HCT116 (cell line): ENCODE results near the gene ZNF274.

Experiments
- CEBPB ChIP-seq: IDR thresholded peaks from 2 replicates; pipeline ENCODE4 v1.6.1; 2012; ENCODE audit warnings: low read depth
- ELF1 ChIP-seq: IDR thresholded peaks from 2 replicates; pipeline ENCODE4 v1.6.1; 2012; ENCODE audit warnings: low read depth, borderline replicate concordance
- EZH2phosphoT487 ChIP-seq: fragments of 200-600 bp; IDR thresholded peaks from 2 replicates; pipeline ENCODE4 v1.6.1; 2018; ENCODE audit warnings: antibody characterized with exemption, borderline replicate concordance
- FOSL1 ChIP-seq: IDR thresholded peaks from 2 replicates; pipeline ENCODE4 v1.6.1; 2012; ENCODE audit warnings: low read depth
- POLR2A ChIP-seq: IDR thresholded peaks from 2 replicates; pipeline ENCODE4 v1.7.0; 2011; ENCODE audit warnings: borderline replicate concordance; ENCODE audit not compliant: insufficient read depth, insufficient read length; ENCODE audit errors: extremely low read depth
- POLR2AphosphoS5 ChIP-seq: IDR thresholded peaks from 2 replicates; pipeline ENCODE4 v1.6.1; 2011; ENCODE audit warnings: mild to moderate bottlenecking, low read depth, low read length, moderate library complexity
- SIN3A ChIP-seq: IDR thresholded peaks from 2 replicates; pipeline ENCODE4 v1.6.1; 2012; ENCODE audit warnings: low read depth
- SP1 ChIP-seq: IDR thresholded peaks from 2 replicates; pipeline ENCODE4 v1.6.1; 2012; ENCODE audit warnings: low read depth
- SRF ChIP-seq: IDR thresholded peaks from 2 replicates; pipeline ENCODE4 v1.6.1; 2012; ENCODE audit warnings: low read depth
- TCF7L2 ChIP-seq: IDR thresholded peaks from 2 replicates; pipeline ENCODE4 v1.7.0; 2011; ENCODE audit warnings: borderline replicate concordance, inconsistent platforms; ENCODE audit not compliant: insufficient read depth, insufficient read length; ENCODE audit errors: extremely low read depth
- YY1 ChIP-seq: IDR thresholded peaks from 2 replicates; pipeline ENCODE4 v1.6.1; 2011; ENCODE audit warnings: low read length, low read depth, moderate library complexity, mild to moderate bottlenecking; ENCODE audit not compliant: insufficient replicate concordance; ENCODE audit errors: extremely low read depth
- TF ChIP-seq, protein P1 (sequence below), 3 experiments: fragments of 200-600 bp in 1 of 3; sonication (generic) in 1 of 3; IDR thresholded peaks in 2 of 3; conservative IDR thresholded peaks in 1 of 3; 2 replicates each; pipeline ENCODE4 v1.5.1; 2012 to 2017; ENCODE audit warnings: low read depth in 2 of 3, low read length in 2 of 3, antibody characterized with exemption in 1 of 3, borderline replicate concordance in 1 of 3, control low read depth in 1 of 3, mild to moderate bottlenecking in 1 of 3, mixed read lengths in 1 of 3, mixed run types in 1 of 3, moderate library complexity in 1 of 3; ENCODE audit not compliant: insufficient read depth in 1 of 3
- TF ChIP-seq, protein P2 (sequence below): IDR thresholded peaks from 2 replicates; pipeline ENCODE4 v1.6.1; 2011; ENCODE audit warnings: mild to moderate bottlenecking, low read length, moderate library complexity; ENCODE audit not compliant: insufficient replicate concordance; ENCODE audit errors: extremely low read depth

DNA sequence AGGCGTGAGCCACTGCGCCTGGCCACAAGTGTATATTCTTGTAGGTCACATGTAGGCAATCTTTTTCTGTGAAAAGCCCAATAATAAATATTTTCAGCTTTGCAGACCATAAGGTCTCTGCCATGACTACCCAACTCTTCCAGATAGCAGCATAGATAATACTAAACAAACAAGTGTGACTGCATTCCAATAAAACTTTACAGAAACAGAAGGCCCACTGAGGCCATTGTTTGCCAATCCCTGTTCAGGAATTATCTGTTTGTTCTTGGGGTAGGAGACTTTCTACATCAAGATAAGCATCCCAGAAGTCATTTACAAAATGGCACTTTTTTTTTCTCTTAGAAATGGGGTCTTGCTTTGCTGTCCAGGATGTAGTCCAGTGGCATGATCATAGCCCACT lies 29.5 kb upstream of the ZNF274 start:
- TF ChIP-seq, protein P1, sequence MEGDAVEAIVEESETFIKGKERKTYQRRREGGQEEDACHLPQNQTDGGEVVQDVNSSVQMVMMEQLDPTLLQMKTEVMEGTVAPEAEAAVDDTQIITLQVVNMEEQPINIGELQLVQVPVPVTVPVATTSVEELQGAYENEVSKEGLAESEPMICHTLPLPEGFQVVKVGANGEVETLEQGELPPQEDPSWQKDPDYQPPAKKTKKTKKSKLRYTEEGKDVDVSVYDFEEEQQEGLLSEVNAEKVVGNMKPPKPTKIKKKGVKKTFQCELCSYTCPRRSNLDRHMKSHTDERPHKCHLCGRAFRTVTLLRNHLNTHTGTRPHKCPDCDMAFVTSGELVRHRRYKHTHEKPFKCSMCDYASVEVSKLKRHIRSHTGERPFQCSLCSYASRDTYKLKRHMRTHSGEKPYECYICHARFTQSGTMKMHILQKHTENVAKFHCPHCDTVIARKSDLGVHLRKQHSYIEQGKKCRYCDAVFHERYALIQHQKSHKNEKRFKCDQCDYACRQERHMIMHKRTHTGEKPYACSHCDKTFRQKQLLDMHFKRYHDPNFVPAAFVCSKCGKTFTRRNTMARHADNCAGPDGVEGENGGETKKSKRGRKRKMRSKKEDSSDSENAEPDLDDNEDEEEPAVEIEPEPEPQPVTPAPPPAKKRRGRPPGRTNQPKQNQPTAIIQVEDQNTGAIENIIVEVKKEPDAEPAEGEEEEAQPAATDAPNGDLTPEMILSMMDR (IDR thresholded peaks at IDR 0.05 in 2 of 3, conservative IDR thresholded peaks at IDR 0.05 in 1 of 3; ENCODE audit: borderline replicate concordance in 1 of 3, insufficient read depth in 1 of 3, low read depth in 2 of 3, low read length in 2 of 3), result no peak
- TF ChIP-seq SRF, result no peak
- TF ChIP-seq POLR2AphosphoS5, result no peak
- TF ChIP-seq ELF1, result no peak
- TF ChIP-seq EZH2phosphoT487, result no peak
- TF ChIP-seq YY1, result no peak
- no peak for TF ChIP-seq SIN3A
- TF ChIP-seq CEBPB, result no peak
- TF ChIP-seq POLR2A, result no peak
- TF ChIP-seq FOSL1, result no peak
- TF ChIP-seq SP1, result no peak
- TF ChIP-seq, protein P2, sequence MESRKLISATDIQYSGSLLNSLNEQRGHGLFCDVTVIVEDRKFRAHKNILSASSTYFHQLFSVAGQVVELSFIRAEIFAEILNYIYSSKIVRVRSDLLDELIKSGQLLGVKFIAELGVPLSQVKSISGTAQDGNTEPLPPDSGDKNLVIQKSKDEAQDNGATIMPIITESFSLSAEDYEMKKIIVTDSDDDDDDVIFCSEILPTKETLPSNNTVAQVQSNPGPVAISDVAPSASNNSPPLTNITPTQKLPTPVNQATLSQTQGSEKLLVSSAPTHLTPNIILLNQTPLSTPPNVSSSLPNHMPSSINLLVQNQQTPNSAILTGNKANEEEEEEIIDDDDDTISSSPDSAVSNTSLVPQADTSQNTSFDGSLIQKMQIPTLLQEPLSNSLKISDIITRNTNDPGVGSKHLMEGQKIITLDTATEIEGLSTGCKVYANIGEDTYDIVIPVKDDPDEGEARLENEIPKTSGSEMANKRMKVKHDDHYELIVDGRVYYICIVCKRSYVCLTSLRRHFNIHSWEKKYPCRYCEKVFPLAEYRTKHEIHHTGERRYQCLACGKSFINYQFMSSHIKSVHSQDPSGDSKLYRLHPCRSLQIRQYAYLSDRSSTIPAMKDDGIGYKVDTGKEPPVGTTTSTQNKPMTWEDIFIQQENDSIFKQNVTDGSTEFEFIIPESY, result no peak
- TF ChIP-seq TCF7L2, result no peak
